Neural progenitor cell (in vitro differentiated cells): ENCODE results near the gene REP15.

ENCODE experiments used
- CTCF ChIP-seq: fragments of 200-600 bp; sonication (generic); IDR thresholded peaks from 2 replicates; pipeline ENCODE4 v1.5.1; 2017; ENCODE audit warnings: antibody characterized with exemption, mild to moderate bottlenecking
- EZH2 ChIP-seq: fragments of 200-600 bp; sonication (generic); IDR thresholded peaks from 2 replicates; pipeline ENCODE4 v1.6.1; 2017; ENCODE audit warnings: antibody characterized with exemption, mild to moderate bottlenecking, moderate library complexity
- EZH2phosphoT487 ChIP-seq: fragments of 200-600 bp; sonication (generic); IDR thresholded peaks from 2 replicates; pipeline ENCODE4 v1.6.1; 2017; ENCODE audit warnings: antibody characterized with exemption

GRCh38 chr12:27651201-27651600 lies 45.0 kb upstream of the REP15 start:
- TF ChIP-seq CTCF (no peak), EZH2 (no peak), EZH2phosphoT487 (no peak)
